ENCODE data around the gene CCL28.
A peak's percentile ranks its signal among the peaks of the same experiment; 100 is the strongest.

Gene CCL28

DNA sequence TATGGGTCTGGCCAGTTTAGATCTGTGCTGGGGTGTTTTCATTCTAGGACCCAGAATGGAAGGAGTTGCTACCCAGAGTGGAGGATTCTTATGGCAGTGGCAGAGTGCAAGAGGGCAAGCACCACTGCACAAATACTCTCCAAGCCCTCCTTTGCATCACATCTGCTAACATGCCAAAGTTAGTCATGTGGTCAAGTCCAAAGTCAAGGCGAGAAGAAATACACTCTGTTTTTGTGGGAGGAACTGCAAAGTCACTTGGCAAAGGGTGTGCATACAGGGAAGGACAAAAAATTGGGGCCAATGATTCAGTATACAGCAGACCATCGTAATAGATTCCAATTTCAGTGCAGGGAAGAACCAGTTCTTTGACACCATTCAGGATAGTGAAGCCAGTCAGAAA lies 55.1 kb downstream of the CCL28 start:
- ATAC-seq, result no peak

DNA sequence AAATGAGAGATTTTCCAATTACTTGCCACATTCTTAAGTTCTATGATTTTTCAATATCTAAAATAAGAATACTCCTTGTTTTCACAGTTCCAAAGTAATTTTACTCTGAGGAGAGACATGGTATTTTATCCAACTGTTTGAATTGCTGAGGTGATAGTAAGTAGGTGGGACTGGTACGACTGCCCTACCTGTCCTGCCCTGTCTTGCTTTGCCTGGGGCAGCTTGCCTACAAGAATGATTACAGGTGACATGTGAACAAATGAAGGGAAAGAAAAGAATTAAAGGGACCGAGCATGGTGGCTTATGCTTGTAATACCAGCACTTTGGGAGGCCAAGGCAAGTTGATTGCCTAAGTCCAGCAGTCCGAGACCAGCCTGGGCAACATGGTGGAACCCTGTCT lies 57.4 kb downstream of the CCL28 start:
- no peak for ATAC-seq

DNA sequence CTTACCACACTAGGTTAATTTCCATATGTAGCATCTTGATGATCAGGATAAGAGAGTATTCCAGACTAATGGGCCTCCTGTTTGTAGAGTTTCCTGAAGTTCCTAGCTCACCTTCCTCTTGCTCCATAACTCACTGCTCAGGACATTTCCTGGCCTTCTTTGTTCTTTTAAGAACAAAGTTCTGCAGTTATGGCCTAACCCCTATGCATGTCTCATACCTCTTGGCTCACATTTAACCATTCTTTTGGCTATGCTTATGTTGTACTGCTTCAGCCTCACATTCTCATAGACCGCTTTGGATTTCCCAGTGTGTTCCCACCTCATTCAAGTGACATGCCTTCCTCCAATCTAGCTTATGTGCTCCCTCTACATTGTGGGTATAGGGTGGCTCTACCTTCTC lies 58.5 kb downstream of the CCL28 start:
- no peak for ATAC-seq

DNA sequence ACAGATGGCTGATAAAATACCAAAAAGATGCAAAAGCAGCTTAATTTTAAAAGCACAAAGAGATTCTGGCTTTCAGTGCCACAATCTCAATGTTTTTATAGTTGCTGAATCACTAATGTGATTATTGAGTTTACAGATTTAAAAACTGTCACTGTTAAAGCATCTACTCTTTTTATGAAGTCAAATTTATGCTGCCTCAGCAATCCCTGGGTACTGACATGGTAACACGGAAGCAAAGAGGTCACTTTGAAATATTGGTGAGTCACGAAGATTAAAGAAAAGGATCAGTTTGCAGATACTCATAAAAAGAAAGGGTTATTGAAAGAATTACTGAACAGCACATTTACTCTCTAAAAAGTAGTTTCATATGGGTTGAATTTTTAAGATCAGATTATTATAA lies 59.3 kb downstream of the CCL28 start:
- no peak for ATAC-seq

DNA sequence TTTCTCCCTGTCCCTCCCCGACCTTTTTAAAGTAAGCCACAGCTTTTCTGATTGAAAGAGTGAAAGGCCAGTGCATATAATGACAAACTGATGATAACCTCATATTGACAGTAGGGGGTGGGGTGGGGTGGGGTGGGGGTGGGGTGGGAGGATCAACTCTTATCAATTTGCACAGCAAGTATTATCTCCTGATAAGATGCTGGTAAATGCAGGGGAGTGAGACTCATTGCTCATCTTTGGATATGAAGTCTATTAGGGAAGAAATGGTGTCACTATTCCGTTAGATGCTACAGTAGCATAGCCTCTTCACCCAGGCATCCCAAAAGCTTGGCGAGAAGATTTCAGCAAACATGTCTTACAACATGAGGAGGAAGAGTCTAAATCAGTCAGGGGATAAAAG lies 60.1 kb downstream of the CCL28 start:
- ATAC-seq, result no peak

DNA sequence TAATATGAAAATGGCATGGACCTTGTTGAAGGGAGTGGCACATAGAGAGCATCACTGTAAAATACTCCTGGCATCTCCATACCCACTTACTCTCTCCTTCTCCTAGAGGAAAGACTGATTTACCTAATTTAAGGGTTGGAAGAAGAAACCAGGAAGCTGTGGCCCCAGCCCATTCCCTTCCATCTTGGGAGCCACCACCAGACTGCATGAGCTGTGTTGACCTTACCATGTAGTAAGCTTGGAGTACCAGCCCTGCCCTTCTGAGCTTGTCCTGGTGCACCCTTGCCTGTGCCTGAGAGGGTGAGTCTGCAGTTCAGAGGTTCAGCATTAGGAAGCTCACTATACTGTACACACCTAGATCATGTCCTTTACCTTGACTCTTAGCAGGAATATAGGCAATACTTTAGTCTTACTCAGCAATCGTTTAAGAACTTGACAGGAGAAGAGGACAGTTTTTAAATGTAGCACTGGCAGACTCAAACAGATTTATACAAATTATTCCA lies 63.3 kb downstream of the CCL28 start:
- no peak for ATAC-seq

DNA sequence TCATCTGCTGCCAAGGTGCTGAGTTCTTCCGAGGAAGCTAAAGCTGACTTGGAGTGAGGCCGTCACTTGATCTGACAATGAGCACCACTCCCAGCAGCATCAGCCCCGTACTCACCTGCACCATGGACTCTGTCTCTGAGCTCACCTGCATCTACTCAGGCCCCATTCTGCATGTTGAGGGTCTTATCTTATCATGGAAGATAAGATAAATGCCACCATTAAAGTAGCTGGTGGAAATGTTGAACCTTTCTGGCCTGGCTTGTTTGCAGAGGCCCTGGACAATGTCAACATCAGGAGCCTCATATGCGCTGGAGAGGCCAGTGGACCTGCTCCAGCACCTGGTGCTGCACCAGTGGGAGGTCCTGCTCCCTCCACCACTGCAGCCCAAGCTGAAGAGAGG lies 64.0 kb downstream of the CCL28 start:
- no peak for ATAC-seq

DNA sequence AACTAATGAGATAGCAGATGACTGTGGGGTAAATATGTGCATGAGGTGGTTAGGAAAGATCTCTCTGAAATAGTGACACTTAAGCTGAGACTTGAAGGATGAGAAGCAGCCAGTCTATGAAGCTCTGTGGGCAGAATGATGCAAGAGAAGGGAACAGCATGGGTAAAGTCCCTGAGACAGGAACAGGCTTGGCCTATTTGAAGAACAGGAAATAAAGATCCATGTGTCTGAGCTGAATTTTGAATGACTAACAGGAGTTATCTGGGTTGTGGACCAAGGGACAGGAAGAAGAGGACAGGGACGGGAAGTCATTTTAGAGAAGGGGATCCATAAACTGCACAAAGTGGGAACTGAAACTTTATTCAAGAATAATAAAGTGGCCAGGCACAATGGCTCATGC lies 73.3 kb downstream of the CCL28 start:
- ATAC-seq, result no peak

DNA sequence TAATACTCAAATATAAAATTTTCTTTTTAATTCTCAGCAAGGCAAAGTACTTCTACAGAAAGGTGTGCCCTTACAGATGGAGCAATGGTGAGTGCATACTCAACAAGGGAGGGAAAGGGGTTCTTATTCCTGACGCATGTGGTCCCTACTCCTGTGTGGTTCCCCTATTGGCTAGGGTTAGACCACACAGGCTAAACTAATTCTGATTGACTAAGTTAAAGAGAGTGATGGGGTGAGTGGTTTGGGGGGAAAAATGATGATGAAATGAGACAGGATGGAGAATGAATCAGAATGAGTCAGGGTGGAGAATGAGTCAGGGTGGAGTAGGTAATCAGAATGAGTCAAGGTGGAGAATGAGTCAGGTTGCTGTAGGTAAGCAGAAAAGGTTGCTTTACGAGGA lies 76.0 kb downstream of the CCL28 start:
- peak; percentile 93 to 94 for ATAC-seq

DNA sequence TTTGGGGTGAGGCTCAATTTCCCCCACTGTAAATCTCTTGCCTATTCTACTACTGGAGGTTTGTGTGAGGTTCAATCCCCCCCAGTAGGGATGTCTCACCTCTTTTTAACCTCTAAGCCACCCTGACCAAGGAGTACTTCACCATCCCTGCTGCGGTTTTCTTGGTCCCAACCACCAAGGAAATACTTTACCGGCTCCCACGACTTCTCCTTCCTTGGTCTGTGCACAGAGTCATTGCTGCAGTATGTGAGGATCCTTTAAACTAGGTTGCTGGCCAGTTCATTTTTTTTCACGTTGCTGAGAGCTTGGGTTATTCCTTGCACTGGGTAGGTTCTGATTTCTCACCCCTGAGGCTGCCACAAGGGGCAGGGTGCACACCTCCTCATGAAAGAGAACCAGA lies 76.5 kb downstream of the CCL28 start:
- ATAC-seq, result no peak

DNA sequence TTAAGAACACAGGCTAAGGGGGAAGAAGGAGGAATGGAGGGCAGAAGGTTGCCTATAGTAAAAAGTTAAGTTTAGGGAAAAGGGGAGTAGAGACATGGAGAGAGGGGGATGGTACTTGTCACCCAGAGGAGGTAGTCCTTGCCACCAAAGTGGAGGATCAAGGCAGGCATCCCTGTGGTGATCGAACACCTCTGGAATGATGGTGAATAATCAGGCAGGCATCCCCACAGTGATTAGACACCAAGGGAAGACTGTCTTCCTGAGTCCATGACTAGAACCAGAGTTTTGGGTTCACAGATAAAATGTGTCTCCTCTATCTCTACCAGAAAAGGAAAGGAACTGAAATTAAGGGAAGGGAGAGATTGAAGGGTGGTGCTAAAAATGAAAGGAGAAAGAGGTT lies 79.8 kb downstream of the CCL28 start:
- ATAC-seq, result no peak

All from activated CD4-positive, CD25-positive, alpha-beta regulatory T cell treated with anti-CD3 and anti-CD28 coated beads, Interleukin-2, amount 50 U/mL, for 24 hours (primary cell).